ENCODE data around the gene GYS2.

Gene GYS2

DNA sequence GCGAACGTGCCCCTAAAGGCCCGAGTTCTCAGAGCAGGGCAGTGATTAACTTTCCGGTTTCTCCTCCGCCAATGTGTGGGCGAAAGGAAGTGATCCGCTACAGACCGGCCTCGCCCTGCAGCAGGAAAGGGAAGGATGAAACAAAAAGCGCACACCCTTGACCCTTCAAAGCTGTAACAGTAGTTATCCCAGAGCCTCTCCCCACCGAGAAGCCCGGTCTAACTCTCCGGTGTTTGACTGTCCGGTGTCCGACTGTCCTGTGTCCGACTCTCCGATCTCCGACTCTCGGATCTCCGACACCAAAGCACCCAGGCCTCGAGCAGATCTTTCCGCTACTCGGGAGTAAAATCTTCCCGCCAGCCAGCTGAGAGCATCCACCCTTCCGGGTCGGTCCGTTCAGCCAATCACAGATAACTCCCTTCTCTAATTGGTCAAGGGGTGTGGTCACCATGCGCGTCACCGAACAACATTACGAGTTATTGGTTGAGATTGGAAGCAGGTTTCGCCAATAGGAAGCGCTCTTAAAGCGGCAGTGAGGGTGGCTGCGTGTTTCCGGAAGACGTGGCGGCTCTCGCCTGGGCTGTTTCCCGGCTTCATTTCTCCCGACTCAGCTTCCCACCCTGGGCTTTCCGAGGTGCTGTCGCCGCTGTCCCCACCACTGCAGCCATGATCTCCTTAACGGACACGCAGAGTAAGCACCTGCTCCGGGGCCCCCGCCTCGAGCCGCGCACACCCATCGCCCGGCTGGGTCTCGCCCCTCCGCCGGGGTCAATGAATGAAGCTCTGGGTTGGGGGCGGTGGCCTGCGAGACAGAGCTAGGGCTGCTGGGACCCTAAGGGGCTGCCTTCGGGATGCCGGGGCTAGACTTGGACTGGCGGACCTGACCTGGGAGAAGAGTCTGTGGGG lies 103.1 kb downstream of the GYS2 start, which contains the start of the genes GOLT1B and RECQL:
Gene GOLT1B (plus strand): TSS at position 532 of the 906 bp plus-strand sequence. CDS start 135 bp downstream, at position 667.
Gene RECQL (minus strand): TSS at position 378 of the 906 bp plus-strand sequence. CDS start 2,065 bp downstream, outside the sequence.
- peaks cover 9% of the 10 kb centered on the region for H3K36me3 ChIP-seq (ENCODE audit: control insufficient read depth, insufficient read depth, low read length)
- TF ChIP-seq, protein P1, sequence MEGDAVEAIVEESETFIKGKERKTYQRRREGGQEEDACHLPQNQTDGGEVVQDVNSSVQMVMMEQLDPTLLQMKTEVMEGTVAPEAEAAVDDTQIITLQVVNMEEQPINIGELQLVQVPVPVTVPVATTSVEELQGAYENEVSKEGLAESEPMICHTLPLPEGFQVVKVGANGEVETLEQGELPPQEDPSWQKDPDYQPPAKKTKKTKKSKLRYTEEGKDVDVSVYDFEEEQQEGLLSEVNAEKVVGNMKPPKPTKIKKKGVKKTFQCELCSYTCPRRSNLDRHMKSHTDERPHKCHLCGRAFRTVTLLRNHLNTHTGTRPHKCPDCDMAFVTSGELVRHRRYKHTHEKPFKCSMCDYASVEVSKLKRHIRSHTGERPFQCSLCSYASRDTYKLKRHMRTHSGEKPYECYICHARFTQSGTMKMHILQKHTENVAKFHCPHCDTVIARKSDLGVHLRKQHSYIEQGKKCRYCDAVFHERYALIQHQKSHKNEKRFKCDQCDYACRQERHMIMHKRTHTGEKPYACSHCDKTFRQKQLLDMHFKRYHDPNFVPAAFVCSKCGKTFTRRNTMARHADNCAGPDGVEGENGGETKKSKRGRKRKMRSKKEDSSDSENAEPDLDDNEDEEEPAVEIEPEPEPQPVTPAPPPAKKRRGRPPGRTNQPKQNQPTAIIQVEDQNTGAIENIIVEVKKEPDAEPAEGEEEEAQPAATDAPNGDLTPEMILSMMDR (IDR thresholded peaks at IDR 0.05; ENCODE audit: insufficient read depth, low read length, poor library complexity, severe bottlenecking), result no peak
- H3K27me3 ChIP-seq (replicated peaks; ENCODE audit: control insufficient read depth, insufficient read depth, low read length), result no peaks in the 10 kb centered on the region
- peak within 1 kb of the TSS; percentile 75 for H3K4me3 ChIP-seq (replicated peaks; ENCODE audit: low read depth, low read length)
- DNase-seq (ENCODE audit: extremely low read depth, insufficient read length), result peak; percentile 90

- TF ChIP-seq, protein P1 (IDR thresholded peaks at IDR 0.05; ENCODE audit: insufficient read depth, low read length, poor library complexity, severe bottlenecking), result no peak
- no peak for DNase-seq (ENCODE audit: extremely low read depth, insufficient read length)
- Histone ChIP-seq H3K36me3 (ENCODE audit: control insufficient read depth, insufficient read depth, low read length) (peaks cover 12% of the 10 kb centered on the region), H3K27me3 (replicated peaks; ENCODE audit: control insufficient read depth, insufficient read depth, low read length) (no peaks in the 10 kb centered on the region), H3K4me3 (replicated peaks; ENCODE audit: low read depth, low read length) (peak overlapping the region; percentile 75)
Observed at GRCh38 chr12:21500786-21501257, 103.8 kb downstream of the GYS2 start.

- TF ChIP-seq, protein P1 (IDR thresholded peaks at IDR 0.05; ENCODE audit: insufficient read depth, low read length, poor library complexity, severe bottlenecking), result no peak
- H3K36me3 ChIP-seq (ENCODE audit: control insufficient read depth, insufficient read depth, low read length), result peaks cover 14% of the 10 kb centered on the region
- H3K4me3 ChIP-seq (replicated peaks; ENCODE audit: low read depth, low read length), result peak overlapping the region; percentile 75
- H3K27me3 ChIP-seq (replicated peaks; ENCODE audit: control insufficient read depth, insufficient read depth, low read length), result no peaks in the 10 kb centered on the region
- DNase-seq (ENCODE audit: extremely low read depth, insufficient read length), result no peak
Observed at GRCh38 chr12:21499765-21500164, 104.9 kb downstream of the GYS2 start.
